Anterior cingulate cortex (tissue), 58 donors: ENCODE measurements around the gene RFTN2.
"Not testable (repeated sequence)": the region's sequence is repeated elsewhere in the genome, so short reads cannot be mapped to it uniquely, and the experiment has no call there.

Source experiments
- DNase-seq, 58 donors: peaks; one replicate each; lab custom pipeline; 2025; lab: John Stamatoyannopoulos, UW

Gene RFTN2, protein sequence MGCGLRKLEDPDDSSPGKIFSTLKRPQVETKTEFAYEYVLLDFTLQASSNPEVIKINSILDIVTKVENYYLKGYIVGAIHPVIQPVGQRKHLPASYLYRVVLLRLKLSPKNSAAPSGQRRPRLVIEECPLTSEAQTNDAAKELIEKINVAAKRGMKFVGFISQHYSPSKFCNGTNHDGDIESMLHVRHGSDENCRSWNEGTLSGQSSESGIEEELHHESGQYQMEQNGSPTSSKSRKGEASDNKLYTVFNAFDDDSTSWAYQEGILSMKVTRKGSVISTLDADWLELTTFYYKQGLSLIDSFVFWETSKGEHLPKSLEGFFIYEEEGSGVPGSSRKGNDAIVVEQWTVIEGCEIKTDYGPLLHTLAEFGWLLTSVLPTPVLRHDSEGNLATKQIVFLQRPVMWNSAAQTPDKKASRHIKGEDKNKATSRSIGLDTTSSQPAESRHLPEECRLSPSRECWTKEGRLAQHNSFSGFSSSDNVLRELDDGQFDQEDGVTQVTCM

DNA sequence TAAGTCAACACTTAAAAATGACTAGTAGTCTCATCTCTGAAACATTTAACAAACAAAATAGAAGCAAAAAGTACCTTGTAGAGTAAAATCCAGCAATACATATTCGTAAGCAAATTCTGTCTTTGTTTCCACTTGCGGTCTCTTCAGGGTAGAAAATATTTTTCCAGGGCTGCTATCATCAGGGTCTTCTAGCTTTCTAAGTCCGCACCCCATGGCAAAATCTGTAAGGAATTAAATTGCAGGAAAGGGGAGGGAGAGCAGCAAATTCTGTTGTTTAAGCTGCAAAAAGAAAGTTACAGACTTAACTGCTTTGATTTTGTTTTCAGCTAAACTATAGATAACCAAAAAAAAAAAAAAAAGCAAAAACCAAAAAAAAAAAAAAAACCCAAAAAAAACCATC lies at the start of gene RFTN2:
TSS of gene RFTN2 (minus strand) at position 342 of the 400 bp plus-strand sequence. CDS start at position 213, 129 bp downstream.
- no peak for DNase-seq

DNA sequence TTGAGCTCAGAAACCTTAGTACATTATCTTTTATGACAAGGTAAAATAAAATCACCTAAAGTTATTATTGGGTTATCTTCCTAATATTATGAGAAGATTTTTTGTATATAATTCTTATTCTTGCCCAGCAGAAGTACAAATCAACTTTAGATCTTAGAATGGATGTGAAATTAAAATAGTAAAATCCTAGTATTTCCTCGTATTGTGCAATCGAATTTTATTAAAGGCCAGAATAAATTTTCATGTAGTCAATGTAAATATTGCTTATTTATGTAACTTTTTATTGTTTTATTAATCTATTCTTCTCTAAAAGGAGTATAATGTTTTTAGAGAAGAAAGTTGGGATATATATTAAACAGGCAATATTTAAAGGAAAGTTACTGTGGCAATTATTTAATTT lies 42.5 kb upstream of the RFTN2 start:
- DNase-seq, result no peak

DNA sequence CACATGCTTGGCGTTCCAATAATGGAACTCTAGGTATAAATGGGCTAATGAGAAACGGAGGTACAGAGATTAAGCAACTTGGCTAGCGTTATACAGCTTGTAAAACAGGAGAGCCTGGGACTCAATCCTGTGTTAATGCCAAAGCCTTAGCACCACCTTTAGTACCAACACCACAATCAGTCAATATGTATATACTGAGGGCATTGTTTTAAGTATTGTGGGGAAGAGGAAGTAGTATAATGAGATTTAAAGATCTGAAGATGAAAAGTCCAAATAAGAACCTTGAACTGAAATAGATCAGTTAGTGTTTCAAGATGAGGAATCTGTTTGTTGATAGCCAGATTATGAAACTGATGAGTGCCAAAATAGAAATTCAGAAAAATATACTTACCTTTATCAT lies 37.9 kb upstream of the RFTN2 start:
- no peak for DNase-seq

DNA sequence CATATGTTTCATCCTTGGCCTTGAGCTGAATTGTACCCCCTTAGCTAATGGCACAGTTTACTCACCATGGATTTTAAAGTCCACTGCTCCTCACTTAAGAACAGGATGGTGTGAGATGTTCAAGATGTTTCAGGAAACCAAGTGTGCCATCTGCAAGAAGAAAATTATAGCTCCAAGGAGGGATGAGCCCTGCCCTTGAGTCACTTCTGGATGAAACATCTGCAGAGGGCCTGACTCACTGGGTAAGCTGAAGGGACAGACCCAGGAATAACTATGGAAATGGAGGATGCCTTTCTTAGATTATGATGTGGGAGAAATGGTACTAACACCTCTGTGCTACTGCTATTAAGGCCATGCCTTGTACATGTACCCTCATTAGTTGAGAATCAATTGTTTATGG lies 36.2 kb upstream of the RFTN2 start:
- DNase-seq, result no peak

DNA sequence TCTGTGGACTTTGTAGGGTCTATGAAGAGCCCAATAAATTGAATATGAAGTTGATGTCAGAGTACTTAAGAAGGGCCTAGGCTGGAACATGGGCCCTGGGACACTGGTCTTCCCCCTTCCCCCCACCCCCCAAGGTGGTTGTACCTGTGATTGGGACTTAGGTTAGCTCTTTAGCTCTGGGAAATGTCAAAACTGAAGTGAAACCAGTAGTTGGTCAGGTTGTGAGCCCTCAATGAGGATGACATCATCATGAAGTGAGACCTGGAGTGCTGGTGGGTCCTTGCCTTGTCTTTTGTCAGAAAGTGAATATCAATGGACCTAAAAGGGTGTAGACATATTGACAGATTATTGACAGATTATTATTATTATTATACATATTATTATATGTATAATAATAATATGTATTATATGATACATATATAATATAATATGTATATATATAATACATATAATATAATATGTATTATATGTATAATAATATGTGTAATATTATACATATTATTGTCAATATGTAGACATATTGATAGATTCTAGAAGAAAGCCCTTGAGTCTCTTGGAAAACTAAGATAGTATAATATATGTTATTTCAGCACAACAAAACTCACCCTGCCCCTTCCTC lies 35.1 kb upstream of the RFTN2 start:
- DNase-seq, result no peak

DNA sequence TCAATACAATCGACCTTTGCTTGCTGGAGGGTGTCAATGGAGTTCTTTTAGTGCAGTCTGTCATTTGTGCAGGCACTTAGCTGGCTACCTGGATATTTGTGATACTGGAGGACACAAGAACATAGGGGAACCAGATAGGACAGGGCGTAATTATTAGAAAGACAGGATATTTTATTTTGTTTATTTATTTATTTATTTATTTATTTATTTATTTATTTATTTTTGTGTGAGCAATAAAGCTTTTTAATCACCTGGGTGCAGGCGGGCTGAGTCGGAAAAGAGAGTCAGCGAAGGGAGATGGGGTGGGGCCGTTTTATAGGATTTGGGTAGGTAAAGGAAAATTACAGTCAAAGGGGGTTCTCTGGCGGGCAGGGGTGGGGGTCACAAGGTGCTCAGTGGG lies 33.8 kb upstream of the RFTN2 start:
- DNase-seq, result not testable (repeated sequence)

DNA sequence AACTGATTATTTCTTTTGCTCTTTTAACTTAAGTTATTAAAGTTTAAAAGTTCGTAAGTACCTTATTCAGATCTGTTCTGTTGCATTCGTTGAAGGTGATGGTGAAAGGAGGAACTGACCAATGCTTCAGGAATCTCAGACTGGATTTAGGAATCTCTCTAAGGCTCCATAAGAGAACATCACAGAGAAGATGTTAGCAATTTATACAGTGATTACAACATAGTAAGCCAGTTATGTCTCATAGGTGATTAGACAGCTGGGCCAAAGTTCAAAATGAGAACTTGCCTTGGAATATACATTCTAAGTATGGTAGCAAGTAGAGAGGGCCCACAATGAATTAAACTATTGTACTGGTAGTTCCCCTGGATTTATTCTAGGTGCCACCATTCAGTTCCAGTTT lies 32.9 kb upstream of the RFTN2 start:
- DNase-seq, result no peak

DNA sequence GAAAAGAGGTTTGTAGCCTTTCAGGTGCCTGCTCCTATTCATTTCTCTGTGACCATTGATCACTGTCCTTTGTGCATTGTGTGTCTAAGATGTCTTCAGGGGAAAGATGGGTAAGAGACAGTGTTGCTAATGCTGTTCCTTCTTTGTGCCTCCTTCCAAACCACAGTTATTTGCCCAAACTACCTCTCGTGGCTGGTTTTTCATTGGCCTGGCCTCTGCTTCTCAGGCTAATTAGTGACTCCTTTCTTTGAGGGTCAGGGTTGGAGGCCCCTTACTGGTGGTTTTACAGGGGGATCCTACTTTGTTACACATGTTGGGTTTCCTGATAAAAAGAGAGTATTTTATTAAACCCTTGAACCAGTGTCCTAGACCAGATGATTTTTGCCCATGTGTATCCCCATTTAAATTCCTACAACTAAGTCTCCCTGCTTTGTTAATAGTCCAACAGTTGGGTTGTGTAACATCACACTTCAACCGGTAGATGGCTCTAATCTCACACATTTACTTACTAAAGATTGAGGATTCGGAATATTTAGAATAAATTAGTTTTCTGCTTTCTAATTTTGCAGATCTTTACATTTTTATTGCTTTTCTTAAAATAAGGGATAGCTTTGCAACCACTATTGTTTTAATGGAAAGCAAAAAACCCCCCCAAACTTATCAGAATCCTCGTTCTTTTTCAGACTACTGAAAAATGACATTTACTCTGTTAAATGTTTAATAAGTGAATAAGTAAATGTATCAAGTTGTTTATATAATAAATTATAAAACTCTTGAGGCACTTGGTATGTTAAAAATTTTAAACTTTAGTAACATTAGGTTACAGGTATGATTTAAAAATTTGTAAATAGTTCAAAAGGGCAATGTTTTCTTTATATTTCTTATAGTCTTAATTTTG lies 32.2 kb upstream of the RFTN2 start:
- peak in 2 of 58 donors; percentile 9 to 26 for DNase-seq

DNA sequence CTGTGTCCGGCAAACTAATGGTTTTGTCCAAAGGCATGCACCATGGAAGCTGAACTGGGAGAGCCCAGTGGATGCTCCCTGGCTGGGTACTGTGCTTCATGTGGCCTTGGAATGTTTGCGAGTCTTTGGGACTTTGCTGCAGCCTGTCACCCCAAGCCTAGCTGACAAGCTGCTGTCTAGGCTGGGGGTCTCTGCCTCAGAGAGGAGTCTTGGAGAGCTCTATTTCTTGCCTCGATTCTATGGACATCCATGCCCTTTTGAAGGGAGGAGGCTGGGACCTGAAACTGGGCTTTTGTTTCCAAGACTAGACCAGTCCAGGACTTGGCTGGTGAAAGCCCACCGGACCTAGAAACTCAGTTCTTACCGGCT lies 31.4 kb upstream of the RFTN2 start:
- DNase-seq, result no peak

DNA sequence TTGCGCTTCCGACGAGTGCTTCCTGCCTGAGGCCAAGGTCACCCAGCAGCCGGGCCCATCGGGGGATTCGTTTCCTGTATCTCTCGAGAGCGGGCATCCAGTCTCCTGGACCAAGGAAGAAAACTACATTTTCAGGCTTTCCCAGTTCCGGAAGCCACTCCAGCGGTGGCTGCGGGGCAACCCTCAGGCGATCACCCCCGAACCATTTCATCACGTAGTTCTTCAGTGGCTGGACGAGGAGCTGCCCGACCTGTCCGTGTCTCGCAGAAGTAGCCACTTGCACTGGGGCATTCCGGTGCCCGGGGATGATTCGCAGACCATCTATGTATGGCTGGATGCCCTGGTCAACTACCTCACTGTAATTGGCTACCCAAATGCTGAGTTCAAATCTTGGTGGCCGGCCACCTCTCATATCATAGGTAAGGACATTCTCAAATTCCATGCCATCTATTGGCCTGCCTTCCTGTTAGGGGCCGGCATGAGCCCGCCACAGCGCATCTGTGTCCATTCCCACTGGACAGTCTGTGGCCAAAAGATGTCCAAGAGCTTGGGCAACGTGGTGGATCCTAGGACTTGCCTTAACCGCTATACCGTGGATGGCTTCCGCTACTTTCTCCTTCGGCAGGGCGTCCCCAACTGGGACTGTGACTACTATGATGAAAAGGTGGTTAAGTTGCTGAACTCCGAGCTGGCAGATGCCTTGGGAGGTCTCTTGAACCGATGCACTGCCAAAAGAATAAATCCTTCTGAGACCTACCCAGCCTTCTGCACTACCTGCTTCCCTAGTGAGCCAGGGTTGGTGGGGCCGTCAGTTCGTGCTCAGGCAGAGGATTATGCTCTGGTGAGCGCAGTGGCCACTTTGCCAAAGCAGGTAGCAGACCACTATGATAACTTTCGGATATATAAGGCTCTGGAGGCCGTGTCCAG lies 30.8 kb upstream of the RFTN2 start:
- peak in 5 of 58 donors; percentile 4 to 63 (median 56) for DNase-seq

DNA sequence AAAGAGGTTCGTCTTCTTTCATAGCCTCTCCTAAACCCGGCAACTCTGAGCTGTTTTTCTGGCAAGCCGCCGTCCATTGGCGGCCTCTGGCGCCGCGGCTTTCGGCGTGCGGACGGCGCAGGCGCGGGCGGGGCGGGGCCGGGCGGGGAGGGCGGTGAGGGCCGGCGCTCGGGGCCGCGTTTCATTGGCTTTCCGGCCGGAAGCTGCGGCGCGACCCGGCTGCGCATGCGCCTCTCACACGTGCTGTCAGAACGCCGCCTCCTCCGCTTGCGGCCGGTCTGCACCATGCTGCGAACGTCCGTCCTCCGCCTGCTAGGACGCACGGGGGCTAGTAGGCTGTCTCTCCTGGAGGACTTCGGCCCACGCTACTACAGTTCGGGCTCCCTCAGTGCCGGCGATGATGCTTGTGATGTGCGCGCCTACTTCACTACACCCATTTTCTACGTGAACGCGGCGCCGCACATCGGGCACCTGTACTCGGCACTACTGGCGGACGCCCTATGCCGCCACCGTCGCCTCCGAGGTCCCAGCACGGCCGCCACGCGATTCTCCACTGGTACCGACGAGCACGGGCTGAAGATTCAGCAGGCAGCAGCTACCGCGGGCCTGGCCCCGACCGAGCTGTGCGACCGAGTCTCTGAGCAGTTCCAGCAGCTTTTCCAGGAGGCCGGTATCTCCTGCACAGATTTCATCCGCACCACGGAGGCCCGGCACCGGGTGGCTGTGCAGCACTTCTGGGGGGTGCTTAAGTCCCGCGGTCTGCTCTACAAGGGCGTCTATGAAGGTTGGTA lies 29.9 kb upstream of the RFTN2 start, which contains the start of gene MARS2:
TSS of gene MARS2 (plus strand) at position 249 of the 791 bp plus-strand sequence. CDS start at position 286, 37 bp downstream.
- DNase-seq, result peak; percentile 34 to 96 (median 89)

DNA sequence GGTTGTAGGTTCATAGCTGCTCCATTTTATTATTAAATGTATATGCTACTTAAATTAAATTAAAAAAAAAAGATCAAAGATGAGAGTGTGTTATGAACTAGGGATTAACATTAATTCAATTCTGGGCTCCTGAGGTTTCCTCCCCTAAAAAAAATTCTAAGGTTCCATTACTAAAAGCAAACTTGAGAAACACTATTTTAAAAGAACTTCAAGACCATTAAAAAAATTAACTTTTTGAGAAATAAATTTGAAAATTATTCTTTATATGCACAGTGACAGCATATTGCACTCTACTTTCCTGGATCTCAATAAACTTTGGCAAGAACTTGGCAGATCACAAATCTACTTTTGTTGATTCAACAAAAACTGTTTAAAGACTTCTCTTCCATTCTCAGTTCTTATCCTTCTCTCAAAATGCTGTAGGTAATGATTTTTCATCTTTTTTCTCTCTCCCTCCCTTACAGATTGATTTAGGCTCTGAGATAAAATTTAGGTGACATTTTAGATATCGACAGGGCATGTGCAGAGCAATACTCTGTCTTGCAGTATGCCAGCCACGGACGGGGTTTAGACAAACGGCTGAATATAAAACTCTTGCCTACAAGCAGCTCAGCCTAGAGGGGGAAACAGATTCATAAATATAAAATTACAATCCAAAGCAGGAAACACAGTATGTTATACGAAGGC lies 29.2 kb upstream of the RFTN2 start:
- peak in 2 of 58 donors; percentile 55 to 75 for DNase-seq

DNA sequence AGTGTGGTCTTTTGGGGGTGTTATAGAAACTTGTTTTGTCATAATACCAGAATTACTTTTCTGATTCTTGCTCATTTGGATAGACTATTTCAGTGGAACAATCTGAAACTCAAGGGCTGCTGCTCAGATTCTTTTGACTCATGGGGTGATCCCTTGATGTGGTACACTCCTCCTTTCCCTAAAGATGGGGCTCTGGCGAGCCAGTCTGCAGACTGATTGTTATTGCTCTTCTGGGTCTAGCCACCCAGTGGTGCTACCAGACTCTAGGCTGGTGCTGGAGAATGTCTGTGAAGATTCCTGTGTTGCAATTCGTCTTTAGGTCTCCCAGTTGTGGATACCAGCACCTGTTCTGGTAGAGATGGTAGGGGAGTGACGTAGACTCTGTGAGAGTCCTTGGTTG lies 25.6 kb upstream of the RFTN2 start:
- DNase-seq, result no peak

DNA sequence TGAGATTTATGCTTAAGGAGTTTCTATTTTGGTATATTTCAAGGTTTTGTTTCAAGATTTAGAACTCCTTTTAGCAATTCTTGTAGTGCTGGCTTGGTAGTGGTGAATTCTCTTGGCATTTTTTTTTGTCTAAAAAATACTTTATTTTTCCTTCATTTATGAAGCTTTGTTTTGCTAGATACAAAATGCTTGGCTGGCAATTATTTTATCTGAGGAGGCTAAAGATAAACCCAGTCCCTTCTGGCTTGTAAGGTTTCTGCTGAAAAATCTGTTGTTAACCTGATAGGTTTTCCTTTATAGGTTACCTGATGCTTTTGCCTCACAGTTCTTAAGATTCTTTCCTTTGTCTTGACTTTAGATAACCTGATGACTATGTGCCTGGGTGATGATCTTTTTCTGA lies 24.3 kb upstream of the RFTN2 start:
- not testable (repeated sequence) for DNase-seq

DNA sequence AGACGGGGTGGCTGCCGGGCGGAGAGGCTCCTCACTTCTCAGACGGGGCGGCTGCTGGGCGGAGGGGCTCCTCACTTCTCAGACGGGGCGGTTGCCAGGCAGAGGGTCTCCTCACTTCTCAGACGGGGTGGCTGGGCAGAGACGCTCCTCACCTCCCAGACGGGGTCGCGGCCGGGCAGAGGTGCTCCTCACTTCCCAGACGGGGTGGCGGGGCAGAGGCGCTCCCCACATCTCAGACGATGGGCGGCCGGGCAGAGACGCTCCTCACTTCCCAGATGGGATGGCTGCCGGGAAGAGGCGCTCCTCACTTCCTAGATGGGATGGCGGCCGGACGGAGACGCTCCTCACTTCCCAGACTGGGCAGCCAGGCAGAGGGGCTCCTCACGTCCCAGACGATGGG lies 21.2 kb upstream of the RFTN2 start:
- DNase-seq, result not testable (repeated sequence)

DNA sequence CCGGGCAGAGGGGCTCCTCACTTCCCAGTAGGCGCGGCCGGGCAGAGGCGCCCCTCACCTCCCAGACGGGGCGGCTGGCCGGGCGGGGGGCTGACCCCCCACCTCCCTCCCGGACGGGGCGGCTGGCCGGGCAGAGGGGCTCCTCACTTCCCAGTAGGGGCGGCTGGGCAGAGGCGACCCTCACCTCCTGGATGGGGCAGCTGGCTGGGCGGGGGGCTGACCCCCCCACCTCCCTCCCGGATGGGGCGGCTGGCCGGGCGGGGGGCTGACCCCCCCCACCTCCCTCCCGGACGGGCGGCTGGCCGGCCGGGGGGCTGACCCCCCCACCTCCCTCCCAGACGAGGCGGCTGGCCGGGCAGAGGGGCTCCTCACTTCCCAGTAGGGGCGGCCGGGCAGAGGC lies 20.6 kb upstream of the RFTN2 start:
- DNase-seq, result not testable (repeated sequence)

DNA sequence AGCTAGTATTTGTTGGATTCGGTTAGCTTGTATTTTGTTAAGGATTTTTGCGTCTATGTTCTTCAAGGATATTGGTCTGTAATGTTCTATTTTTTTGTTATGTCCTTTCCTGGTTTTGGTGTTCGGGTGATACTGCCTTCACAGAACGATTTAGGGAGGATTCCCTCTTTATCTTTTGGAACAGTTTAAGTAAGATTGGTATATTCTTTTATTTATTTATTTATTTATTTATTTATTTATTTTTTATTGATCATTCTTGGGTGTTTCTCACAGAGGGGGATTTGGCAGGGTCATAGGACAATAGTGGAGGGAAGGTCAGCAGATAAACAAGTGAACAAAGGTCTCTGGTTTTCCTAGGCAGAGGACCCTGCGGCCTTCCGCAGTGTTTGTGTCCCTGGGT lies 19.8 kb upstream of the RFTN2 start:
- DNase-seq, result not testable (repeated sequence)

DNA sequence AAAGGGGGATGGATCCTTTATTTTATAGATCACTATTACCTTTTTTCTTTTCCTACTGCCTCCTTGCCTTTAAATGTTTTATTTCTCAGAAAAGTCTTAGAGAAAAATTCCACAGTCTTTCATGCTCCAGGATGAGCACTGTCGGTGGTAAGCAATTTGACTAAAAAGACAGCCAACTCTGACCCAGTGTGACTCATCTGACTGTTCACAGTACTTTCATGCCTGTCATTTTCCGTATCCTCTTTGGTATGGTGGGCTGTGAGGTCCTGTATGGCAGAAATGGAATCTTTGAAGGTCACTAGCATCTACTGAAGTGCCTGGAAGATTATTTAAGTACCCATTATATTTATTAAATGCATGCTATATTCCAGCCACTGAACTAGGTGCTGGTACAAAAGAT lies 2.1 kb upstream of the RFTN2 start:
- no peak for DNase-seq
